ENCODE results near the gene FHOD3.

FHOD3 gene

GRCh38 chr18:36527740-36528455 is 230.4 kb downstream of the FHOD3 start:
- peak; percentile 77 for FAIRE-seq
- TF ChIP-seq CTCF (IDR thresholded peaks at IDR 0.05; ENCODE audit: insufficient read depth, missing control alignments), result no peak
- DNase-seq (ENCODE audit: insufficient read length, low spot score), result no peak

GRCh38 chr18:36529747-36530146 is 232.2 kb downstream of the FHOD3 start:
- DNase-seq (ENCODE audit: insufficient read length, low spot score) (no peak), FAIRE-seq (peak; percentile 85)
- no peak for TF ChIP-seq CTCF (IDR thresholded peaks at IDR 0.05; ENCODE audit: insufficient read depth, missing control alignments)

GRCh38 chr18:36530676-36531405 is 233.3 kb downstream of the FHOD3 start:
- no peak for DNase-seq (ENCODE audit: insufficient read length, low spot score)
- no peak for TF ChIP-seq CTCF (IDR thresholded peaks at IDR 0.05; ENCODE audit: insufficient read depth, missing control alignments)
- no peak for FAIRE-seq

- no peak for TF ChIP-seq CTCF (IDR thresholded peaks at IDR 0.05; ENCODE audit: insufficient read depth, missing control alignments)
- FAIRE-seq, result no peak
- DNase-seq (ENCODE audit: insufficient read length, low spot score), result no peak
These were observed 234.1 kb downstream of the FHOD3 start for GRCh38 chr18:36531636-36532035.

- TF ChIP-seq CTCF (IDR thresholded peaks at IDR 0.05; ENCODE audit: insufficient read depth, missing control alignments), result no peak
- no peak for FAIRE-seq
- no peak for DNase-seq (ENCODE audit: insufficient read length, low spot score)
These were observed 234.9 kb downstream of the FHOD3 start for GRCh38 chr18:36532394-36532793.

- TF ChIP-seq CTCF (IDR thresholded peaks at IDR 0.05; ENCODE audit: insufficient read depth, missing control alignments), result no peak
- no peak for DNase-seq (ENCODE audit: insufficient read length, low spot score)
- peak; percentile 64 for FAIRE-seq
These were observed 235.3 kb downstream of the FHOD3 start for GRCh38 chr18:36532815-36533214.
